Measurements from ENCODE around the gene JUP. TPM values are rescaled to one million over a fixed set of nuclear protein-coding genes. Genes with fewer than 3 reads are reported as not detected.
A peak's percentile ranks its signal among the peaks of the same experiment; 100 is the strongest.
"Not testable (repeated sequence)": the region's sequence is repeated elsewhere in the genome, so short reads cannot be mapped to it uniquely, and the experiment has no call there.

The JUP gene
- polyA plus RNA-seq (ENCODE audit: insufficient read length in 12 of 12), result 100 to 1,000 TPM in 1 of 12 donors, 10 to 100 TPM in 10, not detected in 1; 22.8 to 204 (median 36.5) TPM
- long read RNA-seq, donor 1, transcript JUP-201 (15 exons, 3,200 nt), result major isoform, 16 of 67 reads
- long read RNA-seq, donor 1, partial matches to known transcripts, result 47 of 67 reads
- long read RNA-seq, donor 1, other reads (novel, unspliced or antisense), result 0 of 67 reads
- long read RNA-seq, donor 2, partial matches to known transcripts, result 0 of 2 reads
- long read RNA-seq, donor 2, other reads (novel, unspliced or antisense), result 0 of 2 reads
- long read RNA-seq, donor 3, partial matches to known transcripts, result 0 of 2 reads
- long read RNA-seq, donor 3, other reads (novel, unspliced or antisense), result 0 of 2 reads
- long read RNA-seq, donor 4, result 0 reads
- long read RNA-seq, donor 5, partial matches to known transcripts, result 290 of 294 reads
- long read RNA-seq, donor 5, other reads (novel, unspliced or antisense), result 0 of 294 reads
- long read RNA-seq, donor 6, partial matches to known transcripts, result 0 of 3 reads
- long read RNA-seq, donor 6, other reads (novel, unspliced or antisense), result 0 of 3 reads
- long read RNA-seq, donor 7, partial matches to known transcripts, result 0 of 2 reads
- long read RNA-seq, donor 7, other reads (novel, unspliced or antisense), result 0 of 2 reads
- long read RNA-seq, donor 8, transcript JUP-201 (15 exons, 3,200 nt), result major isoform, 6 of 7 reads
- long read RNA-seq, donor 8, partial matches to known transcripts, result 0 of 7 reads
- long read RNA-seq, donor 8, other reads (novel, unspliced or antisense), result 0 of 7 reads
- long read RNA-seq, donor 9, partial matches to known transcripts, result 5 of 8 reads
- long read RNA-seq, donor 9, other reads (novel, unspliced or antisense), result 0 of 8 reads
- long read RNA-seq, donor 10, partial matches to known transcripts, result 41 of 45 reads
- long read RNA-seq, donor 10, other reads (novel, unspliced or antisense), result 0 of 45 reads
- long read RNA-seq, donor 11, partial matches to known transcripts, result 0 of 4 reads
- long read RNA-seq, donor 11, other reads (novel, unspliced or antisense), result 0 of 4 reads

DNA sequence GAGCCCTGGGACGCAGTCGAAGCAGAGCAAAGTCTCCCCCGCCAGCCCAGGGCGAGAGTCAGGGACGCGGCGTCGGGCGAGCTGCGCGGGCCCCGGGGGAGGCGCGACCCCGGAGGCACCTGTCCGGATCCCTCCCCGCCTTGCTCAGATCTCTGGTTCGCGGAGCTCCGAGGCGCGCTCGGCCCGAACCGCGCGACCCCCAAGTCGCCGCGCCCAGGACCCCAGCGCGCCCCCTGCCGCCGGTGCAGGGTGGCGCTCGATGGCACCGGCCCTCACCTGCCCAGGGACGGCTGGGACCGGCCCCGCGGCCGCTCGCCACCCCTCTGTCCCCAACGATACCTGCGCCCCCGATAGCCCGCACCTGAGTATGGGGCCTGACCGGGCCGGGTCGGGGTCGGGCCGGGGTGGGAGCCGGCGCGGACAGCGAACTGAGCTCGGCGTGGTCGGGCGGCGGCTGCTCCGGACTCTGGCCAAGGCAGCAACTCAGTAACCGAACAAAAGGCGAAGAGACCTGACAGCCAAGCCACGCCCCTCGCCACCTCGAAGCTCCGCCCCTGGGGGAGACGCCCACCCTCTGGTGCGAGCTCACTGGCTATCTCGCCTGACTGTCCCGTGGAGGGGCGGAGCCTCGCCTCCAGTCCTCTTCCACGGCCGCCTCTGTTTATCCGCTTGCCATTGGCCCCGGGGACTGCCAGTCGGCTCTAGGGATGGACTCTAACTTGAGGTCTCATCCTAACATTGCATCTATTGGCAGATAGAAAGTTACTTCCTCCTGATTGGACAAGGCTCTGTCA lies at the start of gene JUP:
TSS of gene JUP (minus strand) at position 485 of the 794 bp plus-strand sequence. CDS start 14,857 bp downstream, outside the sequence.
- DNase-seq, result peak; percentile 97

- peak; percentile 55 for DNase-seq
Measured at GRCh38 chr17:41835800-41836549, 49.5 kb upstream of the JUP start, which contains the start of gene NT5C3B. NT5C3B (minus strand) TSS chr17:41836232; CDS start chr17:41836193, 39 bp downstream.

- DNase-seq, result no peak
Measured at GRCh38 chr17:41835214-41835799, 48.8 kb upstream of the JUP start.

- not testable (repeated sequence) for DNase-seq
Measured at GRCh38 chr17:41829961-41830360, 43.5 kb upstream of the JUP start.

DNA sequence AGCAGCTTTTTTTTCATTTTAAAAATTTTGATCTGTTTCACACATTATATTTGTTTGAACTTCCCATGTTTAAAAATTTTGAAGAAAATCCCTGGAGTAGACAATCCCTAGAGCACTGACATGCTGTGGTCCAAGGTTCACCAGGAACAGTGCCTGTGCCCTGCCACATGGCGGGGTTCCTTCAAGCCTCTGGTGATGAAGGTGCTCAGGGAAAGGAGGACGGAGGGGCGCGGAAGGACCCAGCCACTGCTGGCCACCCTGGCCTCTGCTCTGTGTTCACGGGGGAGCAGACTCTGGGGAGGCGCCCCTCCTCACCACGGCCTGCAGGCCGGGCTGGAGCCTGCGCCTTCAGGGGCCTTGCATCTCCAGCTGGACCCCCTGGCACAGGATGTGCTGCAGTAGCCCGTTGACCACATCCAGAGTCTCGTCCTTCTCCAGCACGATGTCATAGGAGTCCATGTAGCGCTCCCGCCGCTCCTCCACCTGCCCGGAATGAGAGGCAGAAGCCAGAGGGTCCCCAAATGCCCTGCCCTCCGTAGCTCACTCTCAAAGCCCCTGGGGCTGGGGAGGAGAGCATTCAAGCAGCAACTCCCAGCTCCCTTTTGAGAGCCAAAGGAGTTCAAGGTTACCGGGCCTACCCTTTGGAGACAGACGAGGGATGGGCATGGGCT lies 38.8 kb upstream of the JUP start:
- no peak for DNase-seq

DNA sequence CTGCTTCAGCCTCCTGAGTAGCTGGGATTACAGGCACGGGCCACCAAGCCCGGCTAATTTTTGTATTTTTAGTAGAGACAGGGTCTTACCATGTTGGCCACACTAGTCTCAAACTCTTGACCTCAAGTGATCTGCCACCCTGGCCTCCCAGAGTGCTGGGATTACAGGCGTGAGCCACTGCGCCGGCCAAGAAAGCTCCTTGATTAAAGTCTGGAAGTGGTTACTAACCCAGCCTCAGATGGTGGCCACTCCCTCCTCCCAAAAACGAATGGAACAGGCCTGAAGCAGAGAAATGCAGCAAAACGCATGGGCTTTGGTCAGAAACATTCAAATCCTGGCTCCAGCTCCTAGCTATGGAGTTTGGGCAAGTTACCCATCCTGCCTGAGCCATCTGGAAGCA lies 37.6 kb upstream of the JUP start:
- DNase-seq, result no peak

- DNase-seq, result no peak
Measured at GRCh38 chr17:41823580-41823979, 37.1 kb upstream of the JUP start.

DNA sequence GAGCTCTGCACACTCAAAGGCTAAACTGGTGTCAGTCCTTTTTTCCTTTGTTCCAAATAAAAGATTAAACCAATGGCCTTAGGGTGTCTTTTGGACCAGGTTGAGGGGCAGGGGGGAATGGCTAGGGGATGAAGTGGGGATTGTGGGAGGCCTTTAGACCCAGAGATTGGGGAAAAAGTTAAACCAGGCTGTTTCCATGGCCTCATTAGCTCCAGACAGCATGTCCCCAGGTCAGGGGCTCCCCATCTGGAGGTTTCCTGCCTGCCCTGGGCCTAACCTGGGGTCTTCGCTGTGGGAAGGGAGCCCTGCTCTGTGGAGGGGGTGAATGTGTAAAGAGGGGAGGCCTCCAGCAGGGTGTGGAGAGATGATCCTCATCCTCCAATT lies 36.6 kb upstream of the JUP start:
- DNase-seq, result no peak

GRCh38 chr17:41822216-41823140 lies 36.0 kb upstream of the JUP start:
- DNase-seq, result no peak

GRCh38 chr17:41821776-41822175 lies 35.3 kb upstream of the JUP start:
- DNase-seq, result no peak

GRCh38 chr17:41818024-41818423 lies 31.5 kb upstream of the JUP start:
- no peak for DNase-seq

DNA sequence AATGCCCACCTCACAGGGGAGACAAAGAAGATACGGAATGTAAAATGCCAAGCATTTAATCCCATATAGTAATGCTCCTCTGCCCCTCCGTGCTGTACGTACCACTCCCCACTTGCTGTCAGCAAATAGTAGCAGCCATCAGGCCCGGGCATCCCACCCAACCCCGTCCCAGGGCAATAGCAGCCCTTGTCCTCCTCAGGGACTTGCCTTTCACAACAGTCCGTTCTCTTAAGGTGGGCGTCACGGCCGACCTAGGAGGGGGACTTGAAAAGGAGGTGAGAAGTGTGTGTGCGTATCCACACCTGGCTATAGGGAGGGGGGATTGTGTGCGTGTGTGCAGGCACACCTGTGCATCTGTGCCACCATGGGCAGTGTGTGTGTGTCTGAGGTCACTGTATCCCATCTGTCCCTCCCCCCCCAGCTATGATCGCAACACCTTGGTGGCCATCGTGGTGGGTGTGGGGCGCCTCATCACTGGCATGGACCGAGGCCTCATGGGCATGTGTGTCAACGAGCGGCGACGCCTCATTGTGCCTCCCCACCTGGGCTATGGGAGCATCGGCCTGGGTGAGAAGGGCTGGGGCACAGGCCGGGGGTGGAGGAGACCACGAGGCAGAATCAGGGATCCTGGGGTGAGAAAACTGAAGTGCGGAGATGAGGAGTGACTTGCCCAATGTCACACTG lies 30.3 kb upstream of the JUP start:
- DNase-seq, result no peak

- DNase-seq, result no peak
Measured at GRCh38 chr17:41814195-41814594, 27.7 kb upstream of the JUP start.

DNA sequence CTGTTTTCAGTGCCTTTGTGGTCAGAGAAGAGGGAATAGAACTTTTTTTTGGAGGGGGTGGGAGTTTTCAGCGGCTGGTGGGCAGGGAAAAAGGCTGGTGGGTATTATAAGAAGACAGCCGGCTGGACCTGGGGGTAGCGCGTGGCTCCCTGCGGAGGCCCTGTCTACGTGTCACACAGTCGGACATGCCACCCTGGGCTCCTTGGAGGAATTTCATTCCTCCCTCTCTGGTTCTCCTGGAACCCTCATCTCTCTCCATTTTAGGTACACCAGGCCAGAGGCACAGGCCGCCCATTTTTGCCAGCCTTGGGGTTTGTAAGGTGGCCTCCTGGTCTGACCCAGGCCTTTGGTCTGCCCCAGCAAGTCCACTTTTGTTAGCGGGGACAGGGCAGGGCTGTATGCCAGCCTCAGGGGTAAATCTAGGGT lies 27.2 kb upstream of the JUP start:
- no peak for DNase-seq

DNA sequence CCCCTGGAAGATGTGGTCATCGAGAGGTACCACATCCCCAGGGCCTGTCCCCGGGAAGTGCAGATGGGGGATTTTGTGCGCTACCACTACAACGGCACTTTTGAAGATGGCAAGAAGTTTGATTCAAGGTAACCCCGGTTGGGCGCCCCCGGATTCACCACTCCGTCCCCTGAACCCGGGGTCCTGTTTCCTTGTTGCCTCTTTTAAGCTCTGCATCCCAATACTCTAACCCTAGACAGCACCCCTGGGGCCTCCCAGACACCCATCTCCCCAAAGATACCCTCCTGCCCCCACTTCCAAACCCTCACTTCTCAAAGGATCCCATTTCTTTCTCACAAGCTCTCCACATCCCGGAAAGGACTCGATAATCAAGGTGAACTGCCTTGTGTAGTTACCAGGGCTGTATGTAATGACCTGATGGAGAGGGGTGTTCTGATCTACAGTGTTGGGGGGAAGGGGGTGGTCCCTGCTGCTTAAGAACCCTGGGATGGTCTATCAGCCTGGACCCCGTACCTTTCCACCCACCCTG lies 26.7 kb upstream of the JUP start:
- DNase-seq, result no peak

DNA sequence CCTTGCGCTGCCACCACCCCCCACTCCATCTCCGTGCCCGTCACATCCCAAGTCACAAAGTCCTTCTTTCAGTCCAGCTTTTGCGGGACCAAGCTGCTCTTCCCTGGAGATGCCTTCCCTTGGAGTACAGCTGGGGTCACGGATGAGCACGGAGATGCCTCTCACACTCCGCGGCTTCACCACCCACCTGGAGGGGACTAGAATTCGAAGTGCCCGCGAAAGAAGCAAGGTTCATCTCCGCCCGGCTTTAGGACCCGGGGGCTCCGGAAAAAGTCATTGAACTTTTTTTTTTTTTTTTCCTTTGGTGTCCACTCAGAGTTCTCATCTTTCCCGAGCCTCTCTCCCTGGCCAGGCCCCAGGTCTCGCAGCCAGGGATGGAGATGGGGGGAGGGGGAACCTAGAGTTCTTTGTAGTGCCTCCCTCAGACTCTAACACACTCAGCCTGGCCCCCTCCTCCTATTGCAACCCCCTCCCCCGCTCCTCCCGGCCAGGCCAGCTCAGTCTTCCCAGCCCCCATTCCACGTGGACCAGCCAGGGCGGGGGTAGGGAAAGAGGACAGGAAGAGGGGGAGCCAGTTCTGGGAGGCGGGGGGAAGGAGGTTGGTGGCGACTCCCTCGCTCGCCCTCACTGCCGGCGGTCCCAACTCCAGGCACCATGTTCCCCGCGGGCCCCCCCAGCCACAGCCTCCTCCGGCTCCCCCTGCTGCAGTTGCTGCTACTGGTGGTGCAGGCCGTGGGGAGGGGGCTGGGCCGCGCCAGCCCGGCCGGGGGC lies 26.1 kb upstream of the JUP start, which contains the start of gene FKBP10:
TSS of gene FKBP10 (plus strand) at position 624 of the 771 bp plus-strand sequence. CDS start at position 655, 31 bp downstream.
- peak; percentile 93 for DNase-seq

Data from muscle of arm (tissue), 14 donors.